ENCODE results near the gene BARHL2. TPM values are rescaled to one million over a fixed set of nuclear protein-coding genes. Genes with fewer than 3 reads are reported as not detected.

BARHL2 gene
- total and polyA plus RNA-seq, 11 donors: not detected

- TF ChIP-seq CTCF (IDR thresholded peaks at IDR 0.05): no peak
- TF ChIP-seq POLR2A (IDR thresholded peaks at IDR 0.05): no peak
- 62 to 72% (median 67%) methylated on average over 7 of the region's 7 CpGs for WGBS, 4 donors
Measured at GRCh38 chr1:90761156-90761555, 44.1 kb upstream of the BARHL2 start.

GRCh38 chr1:90753556-90753955 is 36.5 kb upstream of the BARHL2 start:
- intact Hi-C loops (cut with DNase I): no loop called here
- Histone ChIP-seq H3K27me3 (peaks cover 0 to 28% (median 0%) of the 10 kb centered on the region in 9 donors), H3K4me3 (no peak overlapping the region), H3K27ac (no peak overlapping the region), H3K9me3 (no peaks in the 10 kb centered on the region), H3K36me3 (no peaks in the 10 kb centered on the region), H3K4me1 (no peaks in the 10 kb centered on the region)
- DNase-seq (no peak), ATAC-seq (no peak)
- WGBS, 4 donors: 59 to 68% (median 63%) methylated on average over 1 of the region's 1 CpG
- TF ChIP-seq CTCF (IDR thresholded peaks at IDR 0.05): no peak

More at GRCh38 chr1:90761156-90761555, 44.1 kb upstream of the BARHL2 start:
- H3K9me3 ChIP-seq: no peaks in the 10 kb centered on the region
- H3K36me3 ChIP-seq: no peaks in the 10 kb centered on the region
- intact Hi-C loops (cut with DNase I): no loop called here
- H3K4me3 ChIP-seq: no peak overlapping the region
- DNase-seq (no peak), ATAC-seq (no peak)
- H3K27ac ChIP-seq: no peak overlapping the region
- H3K27me3 ChIP-seq: peaks cover 0 to 53% (median 10%) of the 10 kb centered on the region in 9 donors
- no peaks in the 10 kb centered on the region for H3K4me1 ChIP-seq

DNA sequence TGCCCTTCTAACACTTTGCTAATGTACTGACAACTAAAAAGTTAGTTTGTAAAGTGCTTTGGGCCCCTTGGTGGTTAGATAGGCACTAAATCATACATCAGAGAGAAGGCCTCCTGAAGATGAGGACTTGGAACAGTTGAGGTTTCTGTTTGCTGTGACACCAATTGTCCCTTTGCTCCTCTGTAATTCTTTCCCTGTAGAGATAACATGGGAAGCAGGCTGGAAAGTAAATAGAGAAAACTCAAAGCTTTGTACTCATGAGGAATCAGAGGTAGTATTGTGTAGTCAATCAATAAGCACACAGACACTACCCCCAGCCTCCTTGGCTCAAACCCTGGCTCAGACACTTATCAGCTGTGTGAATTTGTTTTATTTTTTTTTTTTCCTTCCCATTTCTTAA is 31.6 kb upstream of the BARHL2 start:
- H3K4me1 ChIP-seq: no peaks in the 10 kb centered on the region
- no peak for DNase-seq
- H3K4me3 ChIP-seq: no peak overlapping the region
- TF ChIP-seq POLR2A (IDR thresholded peaks at IDR 0.05): no peak
- TF ChIP-seq CTCF (IDR thresholded peaks at IDR 0.05): no peak
- H3K9me3 ChIP-seq: no peaks in the 10 kb centered on the region
- no peak overlapping the region for H3K27ac ChIP-seq
- no peaks in the 10 kb centered on the region for H3K36me3 ChIP-seq
- H3K27me3 ChIP-seq: peaks cover 0 to 23% (median 3%) of the 10 kb centered on the region in 9 donors
- no peak for ATAC-seq
- intact Hi-C loops (cut with DNase I): no loop called here

GRCh38 chr1:90746857-90747256 is 29.8 kb upstream of the BARHL2 start:
- Histone ChIP-seq H3K36me3 (no peaks in the 10 kb centered on the region), H3K9me3 (no peaks in the 10 kb centered on the region), H3K27me3 (peaks cover 0 to 37% (median 5%) of the 10 kb centered on the region in 9 donors), H3K4me1 (no peaks in the 10 kb centered on the region), H3K4me3 (no peak overlapping the region), H3K27ac (no peak overlapping the region)
- ATAC-seq (no peak), DNase-seq (no peak)
- TF ChIP-seq POLR2A (IDR thresholded peaks at IDR 0.05) (no peak), CTCF (IDR thresholded peaks at IDR 0.05) (no peak)
- 85 to 97% (median 90%) methylated on average over 1 of the region's 1 CpG for WGBS, 4 donors
- intact Hi-C loops (cut with DNase I): no loop called here

Data from heart left ventricle (tissue), 16 donors.